Left ventricle myocardium inferior (tissue), 1 donor: Measurements from ENCODE around the gene TMEM132C. TPM values are rescaled to one million over a fixed set of nuclear protein-coding genes. Genes with fewer than 3 reads are reported as not detected.

Source experiments
- DNase-seq: peaks from one replicate; pipeline ENCODE4 v3.0.0-alpha.2; 2020
- H3K27ac ChIP-seq: fragments of 200-600 bp; replicated peaks from 2 replicates; pipeline ENCODE4 v1.8.0; 2021
- H3K27me3 ChIP-seq: fragments of 200-600 bp; 2 replicates; pipeline ENCODE4 v1.8.0; 2021; ENCODE audit warnings: low read depth
- H3K36me3 ChIP-seq: fragments of 200-600 bp; 2 replicates; pipeline ENCODE4 v1.8.0; 2021
- H3K4me1 ChIP-seq: fragments of 200-600 bp; 2 replicates; pipeline ENCODE4 v1.8.0; 2021
- H3K4me3 ChIP-seq: fragments of 200-600 bp; 2 replicates; pipeline ENCODE4 v1.8.0; 2021; ENCODE audit warnings: mild to moderate bottlenecking, moderate library complexity
- H3K9me3 ChIP-seq: fragments of 200-600 bp; replicated peaks from 2 replicates; pipeline ENCODE4 v1.8.0; 2021
- CTCF ChIP-seq: fragments of 200-600 bp; IDR thresholded peaks from 2 replicates; pipeline ENCODE4 v1.8.0; 2021; ENCODE audit warnings: antibody characterized with exemption, mild to moderate bottlenecking, borderline replicate concordance
- intact Hi-C: fragments of 100-400 bp; cut with micrococcal nuclease; formaldehyde crosslinking; loops from one replicate; pipeline ENCODE4 v1.11.0; 2022
- total RNA-seq: library from RNA; stranded (reverse); fragmentation: NEBNext Ultra II Directional; extraction: Animal tissue kit (Norgen Biotek cat#: 25700); gene quantifications from one replicate; pipeline ENCODE4 v1.2.1, GENCODE V29; 2021
- donor health status: DM: no; HTN: yes; CAD: no; lungs with severe emphysema.

TMEM132C gene
- total RNA-seq, 1 donor from 2014 or later = 1.8 TPM

GRCh38 chr12:128611736-128612135, 344.8 kb downstream of the TMEM132C start:
- intact Hi-C loops = no loop called here
- Histone ChIP-seq H3K27ac (no peak overlapping the region), H3K4me3 (no peak overlapping the region), H3K36me3 (no peaks in the 10 kb centered on the region), H3K27me3 (peaks cover 25% of the 10 kb centered on the region), H3K9me3 (no peaks in the 10 kb centered on the region), H3K4me1 (no peaks in the 10 kb centered on the region)
- no peak for DNase-seq
- TF ChIP-seq CTCF = no peak

- Histone ChIP-seq H3K9me3 (no peaks in the 10 kb centered on the region), H3K36me3 (no peaks in the 10 kb centered on the region), H3K27ac (no peak overlapping the region), H3K27me3 (peaks cover 25% of the 10 kb centered on the region), H3K4me3 (no peak overlapping the region), H3K4me1 (no peaks in the 10 kb centered on the region)
- no peak for DNase-seq
- intact Hi-C loops = no loop called here
- TF ChIP-seq CTCF = no peak
These were observed 345.3 kb downstream of the TMEM132C start for GRCh38 chr12:128612150-128612850.

- Histone ChIP-seq H3K36me3 (no peaks in the 10 kb centered on the region), H3K27me3 (peaks cover 27% of the 10 kb centered on the region), H3K4me1 (no peaks in the 10 kb centered on the region), H3K27ac (no peak overlapping the region), H3K4me3 (no peak overlapping the region), H3K9me3 (no peaks in the 10 kb centered on the region)
- intact Hi-C loops = no loop called here
- TF ChIP-seq CTCF = no peak
- DNase-seq = no peak
These were observed 347.0 kb downstream of the TMEM132C start for GRCh38 chr12:128613837-128614590.

GRCh38 chr12:128617304-128617833, 350.4 kb downstream of the TMEM132C start:
- no peak for DNase-seq
- intact Hi-C loops = no loop called here
- Histone ChIP-seq H3K36me3 (no peaks in the 10 kb centered on the region), H3K27ac (no peak overlapping the region), H3K4me3 (no peak overlapping the region), H3K9me3 (no peaks in the 10 kb centered on the region), H3K27me3 (peaks cover 32% of the 10 kb centered on the region), H3K4me1 (no peaks in the 10 kb centered on the region)
- no peak for TF ChIP-seq CTCF

- DNase-seq = no peak
- no peak overlapping the region for H3K27ac ChIP-seq
- no peak overlapping the region for H3K4me3 ChIP-seq
- no peaks in the 10 kb centered on the region for H3K9me3 ChIP-seq
- H3K36me3 ChIP-seq = no peaks in the 10 kb centered on the region
- no peak for TF ChIP-seq CTCF
- intact Hi-C loops = no loop called here
- no peaks in the 10 kb centered on the region for H3K4me1 ChIP-seq
- H3K27me3 ChIP-seq = peaks cover 23% of the 10 kb centered on the region
These were observed 352.3 kb downstream of the TMEM132C start for GRCh38 chr12:128619263-128619662.
